Ascending aorta (tissue), 2 donors: ENCODE data around the gene C16orf92. TPM values are rescaled to one million over a fixed set of nuclear protein-coding genes. Genes with fewer than 3 reads are reported as not detected.
"Not testable (repeated sequence)": the region's sequence is repeated elsewhere in the genome, so short reads cannot be mapped to it uniquely, and the experiment has no call there.

ENCODE experiments used
- DNase-seq, 2 donors: peaks; one replicate each; pipeline ENCODE4 v3.0.0-alpha.2; 2019; ENCODE audit warnings: low spot score in 2 of 2
- H3K27ac ChIP-seq, 2 donors: fragments of 200-600 bp; sonication (generic); one replicate each; pipeline ENCODE4 v1.5.1; 2016 to 2017; ENCODE audit warnings: mild to moderate bottlenecking in 1 of 2
- H3K27me3 ChIP-seq: fragments of 200-600 bp; sonication (generic); one replicate; pipeline ENCODE4 v1.5.1; 2017
- H3K36me3 ChIP-seq, 2 donors: fragments of 200-600 bp; sonication (generic); one replicate each; pipeline ENCODE4 v1.5.1; 2016
- H3K4me1 ChIP-seq, 2 donors: fragments of 200-600 bp; sonication (generic); one replicate each; pipeline ENCODE4 v1.5.1; 2016 to 2017; ENCODE audit warnings: mild to moderate bottlenecking in 1 of 2
- H3K4me3 ChIP-seq, 2 donors: fragments of 200-600 bp; sonication (generic); one replicate each; pipeline ENCODE4 v1.5.1; 2016 to 2017; ENCODE audit warnings: mild to moderate bottlenecking in 1 of 2
- H3K9me3 ChIP-seq, 2 donors: fragments of 200-600 bp; sonication (generic); one replicate each; pipeline ENCODE4 v1.5.1; 2016
- intact Hi-C: fragments of 100-400 bp; cut with DNase I; formaldehyde crosslinking; loops from one replicate; pipeline ENCODE4 v1.15.1; 2023
- total RNA-seq: library from RNA; depleted of rRNA; stranded (reverse); fragments of >200 nt; gene quantifications from one replicate; pipeline ENCODE4 v1.1.0, GENCODE V29; 2016
- TF ChIP-seq, protein P1 (sequence below), 3 experiments: fragments of 200-600 bp in 2 of 3; fragments of 450-650 bp in 1 of 3; sonication (generic) in 2 of 3; IDR thresholded peaks; one replicate each; pipeline ENCODE4 v1.5.1; 2016 to 2019; ENCODE audit warnings: antibody characterized with exemption in 3 of 3, mild to moderate bottlenecking in 1 of 3, moderate library complexity in 1 of 3

Gene C16orf92
- total RNA-seq, 1 donor from 2014 or later: not detected

DNA sequence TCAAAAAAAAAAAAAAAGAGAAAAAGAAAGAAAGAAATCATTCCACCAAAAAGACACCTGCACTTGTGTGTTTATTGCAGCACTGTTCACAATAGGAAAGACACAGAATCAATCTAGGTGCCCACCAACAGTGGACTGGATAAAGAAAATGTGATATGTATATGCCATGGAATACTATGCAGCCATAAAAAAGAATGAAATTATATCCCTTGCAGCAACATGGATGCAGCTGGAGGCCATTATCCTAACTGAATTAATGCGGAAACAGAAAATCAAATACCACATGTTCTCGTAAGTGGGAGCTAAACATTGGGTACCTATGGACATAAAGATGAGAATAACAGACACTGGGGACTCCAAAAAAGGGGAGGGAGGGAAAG, 5.7 kb upstream of the C16orf92 start:
- TF ChIP-seq, protein P1, sequence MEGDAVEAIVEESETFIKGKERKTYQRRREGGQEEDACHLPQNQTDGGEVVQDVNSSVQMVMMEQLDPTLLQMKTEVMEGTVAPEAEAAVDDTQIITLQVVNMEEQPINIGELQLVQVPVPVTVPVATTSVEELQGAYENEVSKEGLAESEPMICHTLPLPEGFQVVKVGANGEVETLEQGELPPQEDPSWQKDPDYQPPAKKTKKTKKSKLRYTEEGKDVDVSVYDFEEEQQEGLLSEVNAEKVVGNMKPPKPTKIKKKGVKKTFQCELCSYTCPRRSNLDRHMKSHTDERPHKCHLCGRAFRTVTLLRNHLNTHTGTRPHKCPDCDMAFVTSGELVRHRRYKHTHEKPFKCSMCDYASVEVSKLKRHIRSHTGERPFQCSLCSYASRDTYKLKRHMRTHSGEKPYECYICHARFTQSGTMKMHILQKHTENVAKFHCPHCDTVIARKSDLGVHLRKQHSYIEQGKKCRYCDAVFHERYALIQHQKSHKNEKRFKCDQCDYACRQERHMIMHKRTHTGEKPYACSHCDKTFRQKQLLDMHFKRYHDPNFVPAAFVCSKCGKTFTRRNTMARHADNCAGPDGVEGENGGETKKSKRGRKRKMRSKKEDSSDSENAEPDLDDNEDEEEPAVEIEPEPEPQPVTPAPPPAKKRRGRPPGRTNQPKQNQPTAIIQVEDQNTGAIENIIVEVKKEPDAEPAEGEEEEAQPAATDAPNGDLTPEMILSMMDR (IDR thresholded peaks at IDR 0.05): no peak
- DNase-seq: no peak
- intact Hi-C loops: no loop called here
- Histone ChIP-seq H3K9me3 (no peaks in the 10 kb centered on the region), H3K36me3 (no peaks in the 10 kb centered on the region), H3K4me3 (no peak overlapping the region), H3K27me3 (no peaks in the 10 kb centered on the region), H3K4me1 (no peaks in the 10 kb centered on the region), H3K27ac (no peak overlapping the region)

DNA sequence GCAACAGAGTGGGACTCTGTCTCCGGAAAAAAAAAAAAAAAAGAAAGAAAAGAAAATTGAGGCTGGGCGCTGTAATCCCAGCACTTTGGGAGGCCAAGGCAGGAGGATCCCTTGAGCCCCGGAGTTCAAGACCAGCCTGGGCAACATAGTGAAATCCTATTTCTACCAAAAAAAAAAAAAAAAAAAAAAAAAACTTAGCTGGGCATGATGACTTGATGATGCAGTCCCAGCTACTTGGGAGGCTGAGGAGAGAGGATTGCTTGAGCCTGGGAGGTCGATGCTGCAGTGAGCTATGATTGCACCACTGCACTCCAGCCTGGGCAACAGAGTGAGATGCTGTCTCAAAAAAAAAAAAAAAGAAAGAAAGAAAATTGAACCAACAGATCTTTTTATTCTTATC, 5.1 kb upstream of the C16orf92 start:
- DNase-seq, H3K9me3 ChIP-seq, H3K27me3 ChIP-seq, H3K36me3 ChIP-seq, H3K4me1 ChIP-seq, H3K27ac ChIP-seq, H3K4me3 ChIP-seq, intact Hi-C loops: not testable (repeated sequence)

DNA sequence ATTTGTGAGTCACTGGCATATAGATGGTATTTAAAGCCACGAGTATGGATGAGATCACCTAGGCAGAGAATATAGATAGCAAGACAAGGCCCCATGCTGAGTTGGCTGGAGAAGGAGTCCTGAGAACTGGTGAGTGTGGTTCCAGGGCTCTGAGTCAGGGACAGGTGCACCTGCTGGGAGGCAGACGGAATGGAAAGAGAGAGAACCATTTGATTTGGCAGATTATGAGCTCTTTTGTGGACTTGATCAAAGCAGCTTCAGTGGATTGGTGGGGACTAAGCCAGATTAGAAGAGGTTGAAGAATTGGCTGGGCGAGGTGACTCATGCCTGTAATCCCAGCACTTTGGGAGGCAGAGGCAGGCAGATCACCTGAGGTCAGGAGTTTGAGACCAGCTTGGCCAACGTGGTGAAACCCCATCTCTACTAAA, 4.3 kb upstream of the C16orf92 start:
- Histone ChIP-seq H3K27ac (no peak overlapping the region), H3K27me3 (no peaks in the 10 kb centered on the region), H3K36me3 (no peaks in the 10 kb centered on the region), H3K9me3 (no peaks in the 10 kb centered on the region), H3K4me3 (no peak overlapping the region), H3K4me1 (no peaks in the 10 kb centered on the region)
- no peak for DNase-seq
- TF ChIP-seq, protein P1 (IDR thresholded peaks at IDR 0.05): no peak
- intact Hi-C loops: no loop called here

DNA sequence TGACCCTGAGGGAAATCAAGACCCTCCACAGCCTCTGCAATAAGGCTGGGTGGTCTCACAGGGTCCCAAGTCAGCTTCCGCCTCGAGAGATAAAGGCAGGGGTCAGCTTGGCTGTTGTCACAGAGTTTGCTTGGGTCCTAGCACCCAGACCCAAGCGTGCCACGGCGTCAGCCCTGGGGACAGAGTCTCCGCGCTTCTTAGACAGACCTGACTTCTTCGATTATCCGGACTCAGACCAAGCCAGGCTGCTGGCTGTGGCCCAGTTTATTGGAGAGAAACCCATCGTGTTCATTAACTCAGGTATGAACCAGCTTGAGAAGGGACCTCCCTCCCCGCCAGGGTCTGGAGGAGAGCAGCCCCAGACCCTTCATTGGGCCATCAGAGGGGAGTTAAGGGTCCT, 588 bp downstream of the C16orf92 start:
- Histone ChIP-seq H3K9me3 (no peaks in the 10 kb centered on the region), H3K4me3 (no peak overlapping the region), H3K36me3 (no peaks in the 10 kb centered on the region), H3K27me3 (peaks cover under 1% of the 10 kb centered on the region), H3K4me1 (no peaks in the 10 kb centered on the region), H3K27ac (no peak overlapping the region)
- TF ChIP-seq, protein P1 (IDR thresholded peaks at IDR 0.05): no peak
- intact Hi-C loops: no loop called here
- no peak for DNase-seq

DNA sequence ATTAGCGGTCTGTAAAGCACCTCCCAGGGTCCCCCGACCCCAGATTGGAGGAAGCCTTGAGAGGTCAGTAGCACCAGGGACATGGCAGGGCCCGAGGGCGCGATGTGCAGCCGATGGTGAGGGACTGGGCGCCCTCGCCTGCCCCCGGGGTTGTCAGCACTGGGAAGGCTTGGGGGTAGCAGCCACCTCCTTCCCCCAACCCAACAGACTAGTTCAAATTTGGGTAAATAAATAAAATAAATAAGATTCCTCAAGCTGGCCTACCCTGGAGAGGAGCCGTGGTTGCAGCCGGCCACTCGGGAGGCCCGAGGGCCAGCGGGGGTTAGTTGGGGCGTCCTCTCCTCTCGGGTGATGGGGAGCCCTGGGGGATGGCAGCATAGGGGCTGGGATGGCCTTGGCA, 1.5 kb downstream of the C16orf92 start:
- H3K27me3 ChIP-seq: peaks cover 4% of the 10 kb centered on the region
- no peaks in the 10 kb centered on the region for H3K9me3 ChIP-seq
- DNase-seq: no peak
- no peak overlapping the region for H3K27ac ChIP-seq
- intact Hi-C loops: no loop called here
- no peaks in the 10 kb centered on the region for H3K36me3 ChIP-seq
- no peak overlapping the region for H3K4me3 ChIP-seq
- TF ChIP-seq, protein P1 (IDR thresholded peaks at IDR 0.05): no peak
- H3K4me1 ChIP-seq: no peaks in the 10 kb centered on the region

DNA sequence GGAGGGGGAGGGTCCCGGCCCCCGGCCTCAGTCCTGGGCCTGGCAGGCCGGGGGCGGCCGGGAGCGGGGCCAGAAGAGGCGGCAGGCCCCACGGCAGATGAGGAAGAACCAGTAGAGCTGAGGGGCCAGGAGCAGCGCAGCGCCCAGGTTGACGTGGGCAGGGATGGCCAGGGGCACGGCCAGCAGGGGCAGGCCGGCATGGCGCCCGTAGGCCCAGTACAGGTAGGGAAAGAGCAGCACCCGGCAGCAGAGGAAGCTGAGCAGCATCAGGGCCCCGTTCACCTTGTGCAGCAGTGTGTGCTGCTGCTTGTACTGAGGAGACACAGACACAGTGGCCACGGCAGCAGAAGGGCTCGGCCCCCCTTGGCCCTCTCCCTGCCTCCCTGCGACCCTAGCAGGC, 2.2 kb downstream of the C16orf92 start:
- Histone ChIP-seq H3K36me3 (no peaks in the 10 kb centered on the region), H3K27ac (no peak overlapping the region), H3K4me3 (no peak overlapping the region), H3K4me1 (no peaks in the 10 kb centered on the region), H3K27me3 (peaks cover 4% of the 10 kb centered on the region), H3K9me3 (no peaks in the 10 kb centered on the region)
- TF ChIP-seq, protein P1 (IDR thresholded peaks at IDR 0.05): no peak
- DNase-seq: no peak
- intact Hi-C loops: no loop called here
